Stimulated activated naive CD8-positive, alpha-beta T cell treated with anti-CD3 and anti-CD28 coated beads, Interleukin-15, Interleukin-2, amounts not matched to agents 100 U/mL and 50 U/mL, for 24 hours (primary cell): ENCODE measurements around the gene SERPINE1.
"Not testable (repeated sequence)": the region's sequence is repeated elsewhere in the genome, so short reads cannot be mapped to it uniquely, and the experiment has no call there.

ENCODE experiments used
- ATAC-seq: fragments of 150-1000 bp; cut with Tn5 transposase; one replicate; pipeline ENCODE4 v1.10.0; 2021
- DNase-seq: peaks from one replicate; pipeline ENCODE4 v3.0.0; 2021

Gene SERPINE1

DNA sequence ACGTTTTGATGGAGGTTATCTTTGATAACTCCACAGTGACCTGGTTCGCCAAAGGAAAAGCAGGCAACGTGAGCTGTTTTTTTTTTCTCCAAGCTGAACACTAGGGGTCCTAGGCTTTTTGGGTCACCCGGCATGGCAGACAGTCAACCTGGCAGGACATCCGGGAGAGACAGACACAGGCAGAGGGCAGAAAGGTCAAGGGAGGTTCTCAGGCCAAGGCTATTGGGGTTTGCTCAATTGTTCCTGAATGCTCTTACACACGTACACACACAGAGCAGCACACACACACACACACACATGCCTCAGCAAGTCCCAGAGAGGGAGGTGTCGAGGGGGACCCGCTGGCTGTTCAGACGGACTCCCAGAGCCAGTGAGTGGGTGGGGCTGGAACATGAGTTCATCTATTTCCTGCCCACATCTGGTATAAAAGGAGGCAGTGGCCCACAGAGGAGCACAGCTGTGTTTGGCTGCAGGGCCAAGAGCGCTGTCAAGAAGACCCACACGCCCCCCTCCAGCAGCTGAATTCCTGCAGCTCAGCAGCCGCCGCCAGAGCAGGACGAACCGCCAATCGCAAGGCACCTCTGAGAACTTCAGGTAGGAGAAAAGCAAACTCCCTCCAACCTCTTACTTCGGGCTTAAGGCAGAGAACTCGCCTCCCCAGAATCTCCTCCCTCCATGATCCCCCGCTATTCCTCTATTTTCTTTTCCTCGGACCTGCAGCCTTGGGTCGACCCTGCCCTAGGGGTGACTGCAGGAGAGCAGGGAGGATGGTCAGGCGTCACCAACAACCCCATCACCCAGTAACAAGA is at the start of gene SERPINE1:
SERPINE1 (plus strand) TSS at position 454 of the 809 bp plus-strand sequence. CDS start 1,290 bp downstream, outside the sequence.
- DNase-seq (peak; percentile 58), ATAC-seq (peak; percentile 74)

GRCh38 chr7:101077303-101078086 is 49.4 kb upstream of the SERPINE1 start:
- peak; percentile 95 for ATAC-seq

DNA sequence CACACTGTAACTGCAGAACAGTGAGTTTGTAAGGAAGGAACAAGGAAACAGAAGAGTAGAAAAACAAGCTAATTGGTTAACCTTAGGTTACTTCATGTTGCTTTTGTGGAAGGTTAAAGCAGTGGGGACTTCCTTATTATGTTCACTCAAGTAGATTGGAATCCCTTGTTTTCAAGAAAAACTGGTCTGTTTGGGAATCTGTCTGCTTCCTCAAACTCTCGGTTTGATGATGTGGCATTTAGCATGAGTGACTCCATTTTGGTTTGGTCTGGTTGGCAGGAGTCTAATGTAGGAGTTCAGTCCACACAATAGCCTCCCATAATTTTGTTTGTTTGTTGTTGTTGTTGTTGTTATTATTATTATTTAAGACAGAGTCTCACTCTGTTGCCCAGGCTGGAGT is 45.5 kb upstream of the SERPINE1 start:
- ATAC-seq = no peak
- no peak for DNase-seq

More at GRCh38 chr7:101077303-101078086, 49.4 kb upstream of the SERPINE1 start:
- DNase-seq = peak; percentile 87

DNA sequence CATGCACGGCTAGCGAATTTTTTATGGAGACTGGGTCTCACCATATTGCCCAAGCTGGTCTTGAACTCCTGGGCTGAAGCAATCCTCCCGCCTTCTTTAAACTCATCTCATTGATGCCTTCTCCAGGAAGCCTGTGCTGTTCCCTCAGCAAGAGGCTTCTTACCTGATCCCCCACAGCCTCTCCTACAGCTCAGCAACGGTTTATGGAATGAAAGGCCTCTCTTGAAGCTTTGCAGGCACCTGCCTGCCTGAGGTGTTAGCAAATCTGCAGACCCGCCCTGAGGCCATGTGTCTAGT is 42.1 kb upstream of the SERPINE1 start:
- no peak for DNase-seq
- no peak for ATAC-seq

- DNase-seq (peak; percentile 82), ATAC-seq (peak; percentile 91)
These were observed 41.5 kb upstream of the SERPINE1 start, which contains the start of gene TRIM56 for GRCh38 chr7:101085162-101085964. Gene TRIM56 (plus strand): TSS chr7:101085481. CDS start chr7:101087313, 1,832 bp downstream.

DNA sequence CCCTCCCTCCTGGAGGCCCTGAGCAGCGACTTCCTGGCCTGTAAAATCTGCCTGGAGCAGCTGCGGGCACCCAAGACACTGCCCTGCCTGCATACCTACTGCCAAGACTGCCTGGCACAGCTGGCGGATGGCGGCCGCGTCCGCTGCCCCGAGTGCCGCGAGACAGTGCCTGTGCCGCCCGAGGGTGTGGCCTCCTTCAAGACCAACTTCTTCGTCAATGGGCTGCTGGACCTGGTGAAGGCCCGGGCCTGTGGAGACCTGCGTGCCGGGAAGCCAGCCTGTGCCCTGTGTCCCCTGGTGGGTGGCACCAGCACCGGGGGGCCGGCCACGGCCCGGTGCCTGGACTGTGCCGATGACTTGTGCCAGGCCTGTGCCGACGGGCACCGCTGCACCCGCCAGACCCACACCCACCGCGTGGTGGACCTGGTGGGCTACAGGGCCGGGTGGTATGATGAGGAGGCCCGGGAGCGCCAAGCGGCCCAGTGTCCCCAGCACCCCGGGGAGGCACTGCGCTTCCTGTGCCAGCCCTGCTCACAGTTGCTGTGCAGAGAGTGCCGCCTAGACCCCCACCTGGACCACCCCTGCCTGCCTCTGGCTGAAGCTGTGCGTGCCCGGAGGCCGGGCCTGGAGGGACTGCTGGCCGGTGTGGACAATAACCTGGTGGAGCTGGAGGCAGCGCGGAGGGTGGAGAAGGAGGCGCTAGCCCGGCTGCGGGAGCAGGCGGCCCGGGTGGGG is 39.4 kb upstream of the SERPINE1 start:
- ATAC-seq = no peak
- no peak for DNase-seq

DNA sequence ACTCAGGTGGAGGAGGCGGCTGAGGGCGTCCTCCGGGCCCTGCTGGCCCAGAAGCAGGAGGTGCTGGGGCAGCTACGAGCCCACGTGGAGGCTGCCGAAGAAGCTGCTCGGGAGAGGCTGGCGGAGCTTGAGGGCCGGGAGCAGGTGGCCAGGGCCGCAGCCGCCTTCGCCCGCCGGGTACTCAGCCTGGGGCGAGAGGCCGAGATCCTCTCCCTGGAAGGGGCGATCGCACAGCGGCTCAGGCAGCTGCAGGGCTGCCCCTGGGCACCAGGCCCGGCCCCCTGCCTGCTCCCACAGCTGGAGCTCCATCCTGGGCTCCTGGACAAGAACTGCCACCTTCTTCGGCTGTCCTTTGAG is 38.9 kb upstream of the SERPINE1 start:
- DNase-seq = no peak
- no peak for ATAC-seq

DNA sequence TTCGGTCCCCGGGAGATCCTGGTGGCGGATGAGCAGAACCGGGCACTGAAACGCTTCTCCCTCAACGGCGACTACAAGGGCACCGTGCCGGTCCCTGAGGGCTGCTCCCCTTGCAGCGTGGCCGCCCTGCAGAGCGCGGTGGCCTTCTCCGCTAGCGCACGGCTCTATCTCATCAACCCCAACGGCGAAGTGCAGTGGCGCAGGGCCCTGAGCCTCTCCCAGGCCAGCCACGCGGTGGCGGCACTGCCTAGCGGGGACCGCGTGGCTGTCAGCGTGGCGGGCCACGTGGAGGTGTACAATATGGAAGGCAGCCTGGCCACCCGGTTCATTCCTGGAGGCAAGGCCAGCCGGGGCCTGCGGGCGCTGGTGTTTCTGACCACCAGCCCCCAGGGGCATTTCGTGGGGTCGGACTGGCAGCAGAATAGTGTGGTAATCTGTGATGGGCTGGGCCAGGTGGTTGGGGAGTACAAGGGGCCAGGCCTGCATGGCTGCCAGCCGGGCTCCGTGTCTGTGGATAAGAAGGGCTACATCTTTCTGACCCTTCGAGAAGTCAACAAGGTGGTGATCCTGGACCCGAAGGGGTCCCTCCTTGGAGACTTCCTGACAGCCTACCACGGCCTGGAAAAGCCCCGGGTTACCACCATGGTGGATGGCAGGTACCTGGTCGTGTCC is 37.9 kb upstream of the SERPINE1 start:
- DNase-seq (no peak), ATAC-seq (no peak)

GRCh38 chr7:101089876-101090275 is 37.0 kb upstream of the SERPINE1 start:
- no peak for DNase-seq
- ATAC-seq = no peak

GRCh38 chr7:101092266-101092905 is 34.5 kb upstream of the SERPINE1 start:
- ATAC-seq, DNase-seq: not testable (repeated sequence)

DNA sequence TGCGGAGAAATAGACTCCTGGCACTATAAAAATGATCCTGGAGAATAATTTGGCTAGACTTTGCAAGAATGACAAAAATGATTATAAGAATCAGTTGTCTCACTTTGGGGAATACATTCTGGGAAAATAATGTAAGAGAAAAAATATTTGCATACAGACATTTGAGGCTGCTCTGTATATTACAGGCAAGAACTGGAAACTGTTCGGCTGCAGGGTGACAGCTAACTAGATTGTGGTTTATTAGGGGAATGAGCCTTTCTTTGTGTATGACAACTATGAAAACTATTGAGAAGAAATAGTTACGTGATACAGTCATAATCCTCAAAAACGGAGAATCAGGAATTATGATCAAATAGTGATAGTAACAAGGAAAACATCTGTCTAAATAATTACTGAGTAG is 33.0 kb upstream of the SERPINE1 start:
- ATAC-seq = no peak
- no peak for DNase-seq

GRCh38 chr7:101094376-101094775 is 32.5 kb upstream of the SERPINE1 start:
- DNase-seq (no peak), ATAC-seq (no peak)

- peak; percentile 60 for DNase-seq
- ATAC-seq = peak; percentile 43
These were observed 32.0 kb upstream of the SERPINE1 start for GRCh38 chr7:101094791-101095375.

DNA sequence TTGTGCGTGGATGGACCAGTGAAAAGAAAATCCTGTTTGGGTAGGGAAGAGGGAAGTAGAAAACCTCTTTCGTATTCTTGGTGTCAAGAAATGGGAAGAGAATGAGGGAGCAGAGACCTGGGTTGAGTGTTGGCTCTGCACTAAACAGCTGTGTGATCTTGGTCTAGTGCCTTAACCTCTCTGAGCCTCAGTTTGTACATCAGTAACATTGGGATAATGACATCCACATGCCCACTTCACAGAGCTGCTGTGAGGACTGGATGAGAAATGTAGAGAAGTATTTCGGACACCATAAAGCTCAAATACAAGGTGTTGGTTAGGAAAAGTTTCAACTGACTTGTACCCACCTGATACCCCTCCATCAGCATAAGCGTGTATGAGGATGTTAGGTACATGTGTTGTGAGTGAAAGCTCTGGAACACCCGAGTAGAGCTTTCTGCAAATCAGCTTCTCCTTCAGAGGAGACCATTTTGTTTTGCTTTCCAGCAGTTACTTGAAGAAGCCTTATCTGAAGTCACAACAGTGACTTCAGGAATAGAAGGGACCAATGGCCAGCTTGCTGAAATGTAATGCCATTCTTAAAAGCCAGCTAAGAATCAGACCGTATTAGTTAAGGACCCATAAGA is 30.5 kb upstream of the SERPINE1 start:
- no peak for ATAC-seq
- no peak for DNase-seq

- no peak for DNase-seq
- ATAC-seq = no peak
These were observed 30.0 kb upstream of the SERPINE1 start for GRCh38 chr7:101096957-101097347.

DNA sequence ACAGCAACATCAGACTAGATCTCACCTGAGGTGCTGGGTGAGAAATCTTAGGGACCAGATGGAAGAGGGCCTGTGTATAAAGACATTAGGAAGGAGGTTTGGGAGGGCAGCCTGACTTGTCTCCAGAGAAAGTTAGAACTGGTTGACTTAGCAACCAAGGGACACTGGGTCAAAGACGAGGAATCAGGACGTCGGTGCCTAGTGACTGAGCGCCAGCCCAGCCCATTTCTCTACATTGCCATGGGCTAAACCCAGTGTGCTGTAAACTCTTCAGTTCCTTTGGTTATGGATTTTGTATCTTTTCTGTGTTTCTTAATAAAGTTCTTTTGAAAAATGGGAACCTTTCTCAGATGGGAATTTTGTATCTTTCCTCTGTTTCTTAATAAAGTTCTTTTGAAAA is 29.3 kb upstream of the SERPINE1 start:
- ATAC-seq (no peak), DNase-seq (no peak)

DNA sequence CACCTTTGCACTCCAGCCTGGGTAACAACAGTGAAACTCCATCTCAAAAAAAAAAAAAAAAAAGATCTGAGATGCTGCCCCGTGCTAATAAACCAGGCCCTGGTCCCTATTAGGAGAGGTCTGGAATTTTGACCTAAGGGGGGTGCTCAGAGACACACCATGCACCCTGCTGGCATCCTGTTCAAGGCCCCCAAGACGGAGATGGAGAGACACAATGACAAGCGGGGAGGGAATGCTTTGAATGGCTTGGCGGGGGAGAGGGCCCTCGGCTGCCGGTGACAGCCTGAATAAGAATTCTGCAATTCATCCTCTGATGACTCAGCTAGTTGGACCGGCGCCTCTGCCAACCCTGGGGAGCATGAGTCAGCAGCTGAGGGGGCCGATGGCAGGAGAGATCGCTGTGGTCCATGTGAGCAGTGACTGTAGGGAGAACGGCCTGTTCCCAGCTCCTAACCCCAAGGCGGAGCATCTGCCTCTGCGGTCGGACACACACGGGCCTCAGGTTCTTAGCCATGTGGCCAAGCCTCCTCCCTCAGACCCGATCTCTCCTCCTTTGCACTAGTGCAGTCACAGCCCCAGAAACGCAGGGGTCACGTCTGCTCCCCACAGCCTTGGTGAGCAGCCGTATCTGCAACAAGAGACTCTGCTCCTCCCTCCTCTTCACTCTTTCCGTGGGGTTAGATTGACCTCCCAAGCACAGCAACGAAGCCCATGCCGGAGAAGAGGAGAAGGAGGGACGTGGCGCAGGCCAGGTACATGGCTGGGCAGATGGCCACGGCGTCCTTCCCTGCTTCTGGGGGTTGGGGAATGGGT is 26.7 kb upstream of the SERPINE1 start:
- DNase-seq (peak; percentile 67), ATAC-seq (peak; percentile 87)

- DNase-seq = no peak
These were observed 25.8 kb upstream of the SERPINE1 start for GRCh38 chr7:101100858-101101847.

More at GRCh38 chr7:101100858-101101847, 25.8 kb upstream of the SERPINE1 start:
- no peak for ATAC-seq
